Stimulated activated naive B cell treated with anti-CD40 and anti-IgM and Interleukin-4, amounts not matched to agents 10 μg/mL and 1 μg/mL and 100 μg/mL, for 72 hours (primary cell): ENCODE measurements around the gene CDH13.

ENCODE experiments used
- ATAC-seq, 2 donors: fragments of 150-1000 bp; cut with Tn5 transposase; replicated peaks; 2 replicates each; pipeline ENCODE4 v1.10.0; 2021; ENCODE audit warnings: moderate library complexity in 1 of 2
- DNase-seq: peaks from one replicate; pipeline ENCODE4 v3.0.0; 2021
- H3K27ac Mint-ChIP-seq: one replicate; pipeline ENCODE4 v1.8.0; 2022; ENCODE audit warnings: mild to moderate bottlenecking, mixed read lengths
- H3K27me3 Mint-ChIP-seq, 2 donors: one replicate each; pipeline ENCODE4 v1.8.0; 2022; ENCODE audit warnings: mixed read lengths in 2 of 2
- H3K36me3 Mint-ChIP-seq, 2 donors: one replicate each; pipeline ENCODE4 v1.8.0; 2022; ENCODE audit warnings: mixed read lengths in 2 of 2, mild to moderate bottlenecking in 1 of 2
- H3K4me1 Mint-ChIP-seq, 2 donors: one replicate each; pipeline ENCODE4 v1.8.0; 2022; ENCODE audit warnings: mixed read lengths in 2 of 2, mild to moderate bottlenecking in 1 of 2
- H3K4me3 Mint-ChIP-seq, 2 donors: one replicate each; pipeline ENCODE4 v1.8.0; 2022; ENCODE audit warnings: mild to moderate bottlenecking in 2 of 2, mixed read lengths in 2 of 2, moderate library complexity in 1 of 2
- H3K9me3 Mint-ChIP-seq, 2 donors: one replicate each; pipeline ENCODE4 v1.8.0; 2022; ENCODE audit warnings: mixed read lengths in 2 of 2, mild to moderate bottlenecking in 1 of 2

The CDH13 gene

GRCh38 chr16:82651921-82652601 lies 25.3 kb downstream of the CDH13 start:
- peaks cover 0 to 5% of the 10 kb centered on the region in 2 donors for H3K4me1 Mint-ChIP-seq
- DNase-seq = no peak
- no peak overlapping the region for H3K27ac Mint-ChIP-seq
- H3K36me3 Mint-ChIP-seq = no peaks in the 10 kb centered on the region
- H3K4me3 Mint-ChIP-seq = no peak overlapping the region
- peaks cover 11 to 13% of the 10 kb centered on the region in 2 donors for H3K27me3 Mint-ChIP-seq
- H3K9me3 Mint-ChIP-seq = peaks cover 1 to 3% of the 10 kb centered on the region in 2 donors
- ATAC-seq = peak; percentile 44 to 45

DNA sequence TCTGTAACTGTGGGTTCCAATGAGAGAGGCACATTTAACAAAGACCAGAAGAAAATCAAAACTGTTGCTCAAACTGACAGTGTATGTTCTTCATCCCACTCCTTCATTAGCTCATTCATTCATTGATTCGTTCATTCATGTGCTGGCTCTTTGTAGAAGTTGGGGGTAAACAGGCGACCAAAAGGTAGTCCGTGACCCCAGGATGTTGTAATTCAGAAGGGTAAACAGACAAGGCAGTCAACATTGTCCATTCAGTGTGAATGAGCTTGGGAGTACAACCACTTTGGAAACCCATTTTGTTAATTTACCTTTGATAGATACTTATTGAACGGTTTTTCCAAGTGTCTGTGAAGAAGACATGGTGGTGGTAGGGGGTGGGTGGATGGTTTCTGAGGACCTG lies 26.1 kb downstream of the CDH13 start:
- no peak overlapping the region for H3K4me3 Mint-ChIP-seq
- no peaks in the 10 kb centered on the region for H3K36me3 Mint-ChIP-seq
- H3K9me3 Mint-ChIP-seq = peaks cover 1 to 3% of the 10 kb centered on the region in 2 donors
- DNase-seq = no peak
- no peak overlapping the region for H3K27ac Mint-ChIP-seq
- H3K27me3 Mint-ChIP-seq = peaks cover 10 to 11% of the 10 kb centered on the region in 2 donors
- peaks cover 0 to 5% of the 10 kb centered on the region in 2 donors for H3K4me1 Mint-ChIP-seq
- ATAC-seq = no peak

DNA sequence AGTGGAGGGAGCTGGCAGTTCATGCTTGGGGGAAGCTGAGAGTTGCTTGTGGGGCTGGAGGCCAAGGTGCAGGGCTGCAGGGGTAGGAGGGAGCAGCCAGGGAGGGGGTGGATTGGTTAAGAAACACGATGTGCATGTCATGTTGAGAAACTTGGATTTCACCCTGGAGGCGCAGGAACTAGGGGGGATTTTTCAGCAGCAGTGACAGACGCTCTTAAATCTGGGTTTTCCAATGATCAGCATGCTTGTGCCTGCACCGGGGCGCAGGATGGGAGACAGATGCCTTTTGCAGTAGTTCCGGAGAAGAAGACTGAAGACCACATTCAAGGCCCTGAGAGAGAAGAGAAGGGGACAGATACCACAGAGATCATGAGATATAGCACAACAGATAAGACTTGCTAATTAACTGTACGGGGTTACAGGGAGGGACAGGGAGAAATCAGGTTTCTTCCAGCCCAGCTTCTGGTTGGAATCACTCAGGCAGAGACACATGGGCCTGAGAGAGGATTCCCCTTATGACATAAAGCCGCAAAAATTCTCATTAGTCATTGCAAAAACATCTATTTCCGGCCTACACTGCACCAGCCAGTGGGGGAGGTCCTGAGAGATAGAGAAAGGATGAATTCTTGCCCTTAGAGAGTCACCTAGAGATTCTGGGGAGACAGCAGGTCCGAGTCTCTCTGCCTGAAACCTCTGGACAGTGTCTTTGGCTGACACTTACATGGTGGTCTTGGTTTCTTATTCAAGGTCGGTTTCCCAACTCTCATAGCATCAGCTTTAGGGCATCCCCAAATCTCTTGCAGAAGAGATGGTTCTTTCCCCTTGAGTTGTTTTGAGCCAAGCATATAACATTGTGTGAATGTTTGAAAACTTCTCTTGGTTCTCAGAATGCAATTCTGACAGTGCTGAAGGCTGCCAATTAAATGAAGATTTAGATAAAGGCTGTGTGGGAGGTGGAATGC lies 27.1 kb downstream of the CDH13 start:
- DNase-seq = no peak

DNA sequence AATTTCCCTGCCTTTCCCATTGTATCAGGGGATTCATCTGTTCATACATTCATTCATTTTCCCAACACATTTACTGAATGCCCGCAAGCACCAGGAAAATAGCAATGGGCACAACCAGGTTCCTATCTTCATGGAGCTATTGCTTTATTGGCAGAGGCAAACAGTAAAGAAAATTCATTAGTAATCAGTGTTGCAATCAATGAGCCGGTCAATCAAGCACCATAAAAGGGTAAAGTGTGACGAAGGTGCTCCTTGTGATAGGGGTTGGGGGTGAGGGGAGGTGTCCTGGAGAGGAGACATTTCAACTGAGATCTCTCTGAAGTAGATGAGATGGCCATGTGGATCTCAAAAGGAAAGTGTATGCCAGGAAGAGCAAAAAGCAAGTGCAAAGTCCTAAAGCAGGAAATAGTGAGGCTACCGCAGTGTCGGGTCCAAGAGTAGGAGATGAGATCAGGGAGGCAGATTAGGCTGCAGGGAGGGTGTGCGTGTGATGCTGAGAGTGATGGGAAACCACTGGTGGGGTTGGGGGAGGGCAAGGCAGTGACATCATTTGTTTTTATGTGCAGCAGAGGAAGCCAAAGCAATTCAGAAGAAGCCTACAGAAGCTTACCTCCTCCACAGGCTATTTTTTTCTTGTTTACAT lies 28.4 kb downstream of the CDH13 start:
- no peak for DNase-seq
- Mint-ChIP-seq H3K4me3 (no peak overlapping the region), H3K36me3 (no peaks in the 10 kb centered on the region), H3K4me1 (peaks cover 5% of the 10 kb centered on the region in 2 donors), H3K27me3 (peaks cover 21 to 23% of the 10 kb centered on the region in 2 donors), H3K9me3 (peaks cover 0 to 1% of the 10 kb centered on the region in 2 donors), H3K27ac (no peak overlapping the region)
- peak in 1 of 2 donors; percentile 34 for ATAC-seq

More for the DNA sequence above, 27.1 kb downstream of the CDH13 start:
- ATAC-seq = peak; percentile 63 to 83
- no peaks in the 10 kb centered on the region for H3K36me3 Mint-ChIP-seq
- peaks cover 1 to 3% of the 10 kb centered on the region in 2 donors for H3K9me3 Mint-ChIP-seq
- peaks cover 0 to 5% of the 10 kb centered on the region in 2 donors for H3K4me1 Mint-ChIP-seq
- no peak overlapping the region for H3K4me3 Mint-ChIP-seq
- H3K27me3 Mint-ChIP-seq = peaks cover 15 to 16% of the 10 kb centered on the region in 2 donors
- no peak overlapping the region for H3K27ac Mint-ChIP-seq

DNA sequence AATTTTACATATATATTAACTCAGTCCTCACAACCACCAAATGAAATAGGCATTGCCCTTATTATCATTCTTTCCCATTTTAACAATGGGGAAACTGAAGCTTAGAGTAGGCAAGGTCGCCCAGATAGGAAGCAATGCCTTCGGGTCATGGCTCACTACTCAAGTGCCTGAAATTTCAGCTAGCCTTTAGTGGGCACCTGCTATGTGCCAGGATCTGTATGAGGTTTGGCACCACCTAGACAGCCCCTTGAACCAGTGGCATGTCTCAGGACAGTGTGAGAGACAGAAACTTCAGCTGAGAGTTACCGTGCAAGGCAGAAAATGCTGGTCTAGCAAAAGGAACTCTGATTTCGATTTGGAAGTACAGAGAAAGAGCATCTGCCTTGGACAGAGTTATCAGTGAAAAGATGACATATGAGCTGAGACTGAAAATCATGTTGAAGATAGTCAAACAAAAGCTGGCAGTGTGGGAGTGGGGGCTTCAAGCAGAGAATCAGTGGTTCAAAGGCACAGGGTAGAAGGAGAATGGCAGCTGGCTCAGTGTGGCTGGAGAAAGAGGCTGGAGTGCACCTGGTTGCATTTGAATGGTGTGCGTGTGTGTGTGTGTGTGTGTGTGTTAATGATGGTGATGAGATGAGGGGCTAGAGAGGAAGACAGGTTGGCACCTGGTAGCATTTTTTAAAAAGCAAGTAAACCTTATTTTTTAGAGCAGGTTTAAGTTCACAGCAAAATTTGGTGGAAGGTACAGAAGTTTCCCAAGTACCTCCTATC lies 29.1 kb downstream of the CDH13 start:
- ATAC-seq (no peak), DNase-seq (no peak)
- H3K4me1 Mint-ChIP-seq = peaks cover 5 to 6% of the 10 kb centered on the region in 2 donors
- H3K4me3 Mint-ChIP-seq = no peak overlapping the region
- H3K27me3 Mint-ChIP-seq = peaks cover 23 to 25% of the 10 kb centered on the region in 2 donors
- H3K36me3 Mint-ChIP-seq = no peaks in the 10 kb centered on the region
- peaks cover 0 to 3% of the 10 kb centered on the region in 2 donors for H3K9me3 Mint-ChIP-seq
- H3K27ac Mint-ChIP-seq = no peak overlapping the region

- Mint-ChIP-seq H3K4me1 (peaks cover 3 to 6% of the 10 kb centered on the region in 2 donors), H3K27ac (no peak overlapping the region), H3K36me3 (no peaks in the 10 kb centered on the region), H3K4me3 (no peak overlapping the region), H3K27me3 (peaks cover 28% of the 10 kb centered on the region in 2 donors), H3K9me3 (peaks cover 0 to 2% of the 10 kb centered on the region in 2 donors)
- no peak for ATAC-seq
- no peak for DNase-seq
Measured at GRCh38 chr16:82657239-82657638, 30.5 kb downstream of the CDH13 start.

DNA sequence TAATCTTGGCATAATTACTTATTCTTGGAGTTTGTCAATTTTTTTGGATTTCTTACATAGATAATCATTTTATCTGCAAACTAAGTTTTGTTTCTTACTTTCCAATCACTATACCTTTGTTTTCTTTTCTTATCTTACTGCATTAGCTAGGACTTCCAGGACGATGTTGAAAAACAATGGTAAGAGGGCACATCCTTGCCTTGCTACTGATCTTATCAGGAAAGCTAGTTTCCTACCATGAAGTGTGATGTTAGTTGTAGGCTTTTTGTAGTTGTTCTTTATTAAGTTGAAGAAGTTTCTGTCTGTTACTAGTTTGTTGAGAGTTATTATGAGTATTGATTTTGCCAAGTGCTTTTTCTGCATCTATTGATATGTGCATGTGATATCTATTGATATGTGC lies 31.0 kb downstream of the CDH13 start:
- Mint-ChIP-seq H3K27ac (no peak overlapping the region), H3K36me3 (no peaks in the 10 kb centered on the region), H3K4me3 (no peak overlapping the region), H3K9me3 (peaks cover 0 to 2% of the 10 kb centered on the region in 2 donors), H3K27me3 (peaks cover 28% of the 10 kb centered on the region in 2 donors), H3K4me1 (peaks cover 3 to 6% of the 10 kb centered on the region in 2 donors)
- ATAC-seq (no peak), DNase-seq (no peak)

- Mint-ChIP-seq H3K4me1 (peaks cover 3 to 6% of the 10 kb centered on the region in 2 donors), H3K36me3 (no peaks in the 10 kb centered on the region), H3K27ac (no peak overlapping the region), H3K9me3 (peaks cover 0 to 2% of the 10 kb centered on the region in 2 donors), H3K4me3 (no peak overlapping the region), H3K27me3 (peaks cover 28% of the 10 kb centered on the region in 2 donors)
- DNase-seq (no peak), ATAC-seq (no peak)
Measured at GRCh38 chr16:82658796-82659195, 32.0 kb downstream of the CDH13 start.

- no peak for ATAC-seq
Measured at GRCh38 chr16:82660075-82660645, 33.4 kb downstream of the CDH13 start.

GRCh38 chr16:82660966-82661365 lies 34.2 kb downstream of the CDH13 start:
- peaks cover 0 to 3% of the 10 kb centered on the region in 2 donors for H3K9me3 Mint-ChIP-seq
- peaks cover 22 to 27% of the 10 kb centered on the region in 2 donors for H3K27me3 Mint-ChIP-seq
- ATAC-seq (no peak), DNase-seq (no peak)
- H3K4me3 Mint-ChIP-seq = no peak overlapping the region
- no peak overlapping the region for H3K27ac Mint-ChIP-seq
- peaks cover 0 to 6% of the 10 kb centered on the region in 2 donors for H3K4me1 Mint-ChIP-seq
- no peaks in the 10 kb centered on the region for H3K36me3 Mint-ChIP-seq

More at GRCh38 chr16:82660075-82660645, 33.4 kb downstream of the CDH13 start:
- H3K36me3 Mint-ChIP-seq = no peaks in the 10 kb centered on the region
- no peak for DNase-seq
- H3K9me3 Mint-ChIP-seq = peaks cover 0 to 2% of the 10 kb centered on the region in 2 donors
- H3K27ac Mint-ChIP-seq = no peak overlapping the region
- H3K4me3 Mint-ChIP-seq = no peak overlapping the region
- H3K27me3 Mint-ChIP-seq = peaks cover 26 to 29% of the 10 kb centered on the region in 2 donors
- peaks cover 2 to 6% of the 10 kb centered on the region in 2 donors for H3K4me1 Mint-ChIP-seq

- no peak for ATAC-seq
- H3K36me3 Mint-ChIP-seq = no peaks in the 10 kb centered on the region
- H3K27me3 Mint-ChIP-seq = peaks cover 18% of the 10 kb centered on the region in 2 donors
Measured at GRCh38 chr16:82664181-82664580, 37.4 kb downstream of the CDH13 start.

GRCh38 chr16:82665025-82665424 lies 38.3 kb downstream of the CDH13 start:
- Mint-ChIP-seq H3K36me3 (no peaks in the 10 kb centered on the region), H3K27me3 (peaks cover 13 to 14% of the 10 kb centered on the region in 2 donors), H3K4me1 (peaks cover 0 to 3% of the 10 kb centered on the region in 2 donors), H3K4me3 (no peak overlapping the region), H3K27ac (no peak overlapping the region), H3K9me3 (peaks cover 0 to 3% of the 10 kb centered on the region in 2 donors)
- DNase-seq (no peak), ATAC-seq (no peak)

More at GRCh38 chr16:82664181-82664580, 37.4 kb downstream of the CDH13 start:
- DNase-seq = no peak
- H3K9me3 Mint-ChIP-seq = peaks cover 0 to 3% of the 10 kb centered on the region in 2 donors
- peaks cover 0 to 6% of the 10 kb centered on the region in 2 donors for H3K4me1 Mint-ChIP-seq
- H3K27ac Mint-ChIP-seq = no peak overlapping the region
- H3K4me3 Mint-ChIP-seq = no peak overlapping the region

GRCh38 chr16:82667437-82667836 lies 40.7 kb downstream of the CDH13 start:
- DNase-seq = no peak
- peaks cover 0 to 1% of the 10 kb centered on the region in 2 donors for H3K9me3 Mint-ChIP-seq
- H3K4me3 Mint-ChIP-seq = no peak overlapping the region
- no peak overlapping the region for H3K27ac Mint-ChIP-seq
- no peak for ATAC-seq
- H3K36me3 Mint-ChIP-seq = no peaks in the 10 kb centered on the region
- peaks cover 4 to 8% of the 10 kb centered on the region in 2 donors for H3K27me3 Mint-ChIP-seq
- H3K4me1 Mint-ChIP-seq = no peaks in the 10 kb centered on the region
